ENCODE results near the gene SHISAL2A. TPM values are rescaled to one million over a fixed set of nuclear protein-coding genes. Genes with fewer than 3 reads are reported as not detected.

Gene SHISAL2A
- total and polyA plus RNA-seq, 10 of the 15 experiments (the other 5 are each of a cell fraction or from before 2014, with no cell fraction given): 0.18 to 0.67 (median 0.45) TPM

- H3K27ac ChIP-seq (ENCODE audit: control insufficient read depth, insufficient read depth): no peak overlapping the region
- TF ChIP-seq SMAD5 (IDR thresholded peaks at IDR 0.05; ENCODE audit: low read depth): no peak
- TF ChIP-seq TBL1XR1 (IDR thresholded peaks at IDR 0.05; ENCODE audit: low read depth, low read length): no peak
- no peak for TF ChIP-seq FOS (IDR thresholded peaks at IDR 0.05; ENCODE audit: borderline replicate concordance, extremely low read depth, insufficient read length)
- TF ChIP-seq CTCF (IDR thresholded peaks at IDR 0.05 in 2 of 3, conservative IDR thresholded peaks at IDR 0.05 in 1 of 3; ENCODE audit: control insufficient read depth in 2 of 3, extremely low read depth in 1 of 3, insufficient read depth in 1 of 3, low read depth in 3 of 3, low read length in 3 of 3): no peak
- TF ChIP-seq CREB1 (IDR thresholded peaks at IDR 0.05; ENCODE audit: low read depth): no peak
- no peak for TF ChIP-seq MLLT1 (IDR thresholded peaks at IDR 0.05)
- no peak for TF ChIP-seq CBX5 (IDR thresholded peaks at IDR 0.05; ENCODE audit: low read depth)
- TF ChIP-seq CHD4 (IDR thresholded peaks at IDR 0.05): no peak
- no peak for TF ChIP-seq ELK1 (IDR thresholded peaks at IDR 0.05; ENCODE audit: low read depth, low read length)
- no peak for TF ChIP-seq NFYA (IDR thresholded peaks at IDR 0.05; ENCODE audit: borderline replicate concordance, low read depth, low read length)
- TF ChIP-seq MTA3 (IDR thresholded peaks at IDR 0.05; ENCODE audit: borderline replicate concordance, low read length): no peak
- H3K36me3 ChIP-seq (ENCODE audit: control insufficient read depth in 2 of 2, insufficient read depth in 2 of 2, low read length in 1 of 2): no peaks in the 10 kb centered on the region
- no peak overlapping the region for H3K9ac ChIP-seq (ENCODE audit: control insufficient read depth, insufficient read depth, low read length)
- H3K27me3 ChIP-seq (replicated peaks in 1 of 2; ENCODE audit: control insufficient read depth in 2 of 2, insufficient read depth in 2 of 2, low read length in 1 of 2): peaks cover 4 to 8% of the 10 kb centered on the region in 2 experiments; a peak in 3 of 4 replicates
- no peaks in the 10 kb centered on the region for H4K20me1 ChIP-seq (ENCODE audit: control insufficient read depth, insufficient read depth)
- POLR2A ChIA-PET: no interaction called here
- H3K4me2 ChIP-seq (ENCODE audit: control insufficient read depth, insufficient read depth): no peak overlapping the region
- FAIRE-seq (no peak), DNase-seq (ENCODE audit: low read depth, low spot score) (no peak), ATAC-seq (no peak)
- CTCF ChIA-PET: interaction anchor here (0.8 kb wide), 1 partner anchor 224 kb away, joined by 3 read pairs; no protein-coding TSS in a partner anchor
- SMC1A ChIA-PET (ENCODE audit: uncharacterized antibody, unreplicated experiment): no interaction called here
- peaks cover 9% of the 10 kb centered on the region; the same call in 1 of the 2 replicates for H3K4me1 ChIP-seq (ENCODE audit: control insufficient read depth, insufficient read depth, low read length)
- H3K79me2 ChIP-seq (ENCODE audit: control insufficient read depth, insufficient read depth, low read length): no peaks in the 10 kb centered on the region
- in situ Hi-C loops (cut with MboI) (no loop called here), intact Hi-C loops (cut with micrococcal nuclease; ENCODE audit: unreplicated experiment) (no loop called here)
- RAD21 ChIA-PET (ENCODE audit: unreplicated experiment): no interaction called here
- WGBS (ENCODE audit: insufficient coverage, insufficient replicate concordance, low lambda C conversion rate, missing lambda C conversion rate): 62% methylated on average over 7 of the region's 7 CpGs
- no peaks in the 10 kb centered on the region; the same call in 2 of the 3 replicates for H3K9me3 ChIP-seq (replicated peaks; ENCODE audit: control insufficient read depth, insufficient read depth, low read length)
- no peak overlapping the region for H2AFZ ChIP-seq (ENCODE audit: control insufficient read depth, low read depth, low read length)
- no peak overlapping the region for H3K4me3 ChIP-seq
- BruUV-seq (replicated peaks): no TSS peak
These were observed 3.7 kb upstream of the SHISAL2A start for GRCh38 chr1:52629325-52629643.
